ENCODE data around the gene IL2RA.
"Not testable (repeated sequence)": the region's sequence is repeated elsewhere in the genome, so short reads cannot be mapped to it uniquely, and the experiment has no call there.

Gene IL2RA

DNA sequence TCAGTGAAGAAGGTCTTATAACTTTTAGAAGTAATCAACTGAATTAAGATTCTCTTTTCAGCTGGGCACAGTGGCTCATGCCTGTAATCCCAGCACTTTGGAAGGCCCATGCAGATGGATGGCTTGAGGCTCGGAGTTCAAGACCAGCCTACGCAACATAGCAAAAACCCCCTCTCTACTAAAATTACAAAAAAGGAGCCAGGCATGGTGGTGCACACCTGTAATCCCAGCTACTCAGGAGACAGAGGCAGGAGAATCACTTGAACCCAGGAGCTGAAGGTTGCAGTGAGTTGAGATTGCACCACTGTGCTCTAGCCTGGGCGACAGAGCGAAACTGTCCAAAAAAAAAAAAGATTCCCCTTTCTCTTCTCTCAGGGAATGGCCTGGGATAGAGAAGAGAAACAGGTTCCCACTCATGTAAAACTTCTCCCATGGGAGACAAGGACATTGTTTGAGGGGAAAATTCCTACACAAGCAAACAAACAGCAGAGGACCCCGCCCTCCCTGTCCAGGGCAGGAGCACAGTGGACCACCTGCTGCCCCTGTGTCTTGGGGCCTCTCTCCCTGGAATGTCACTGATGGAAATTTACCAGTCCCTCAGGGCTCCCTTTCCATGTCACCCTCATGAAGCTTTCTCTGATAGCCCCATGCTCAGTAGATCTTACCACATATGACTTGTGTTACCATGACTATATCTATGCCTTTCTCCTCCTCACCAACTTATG, 5.6 kb downstream of the IL2RA start:
- no peak for DNase-seq

DNA sequence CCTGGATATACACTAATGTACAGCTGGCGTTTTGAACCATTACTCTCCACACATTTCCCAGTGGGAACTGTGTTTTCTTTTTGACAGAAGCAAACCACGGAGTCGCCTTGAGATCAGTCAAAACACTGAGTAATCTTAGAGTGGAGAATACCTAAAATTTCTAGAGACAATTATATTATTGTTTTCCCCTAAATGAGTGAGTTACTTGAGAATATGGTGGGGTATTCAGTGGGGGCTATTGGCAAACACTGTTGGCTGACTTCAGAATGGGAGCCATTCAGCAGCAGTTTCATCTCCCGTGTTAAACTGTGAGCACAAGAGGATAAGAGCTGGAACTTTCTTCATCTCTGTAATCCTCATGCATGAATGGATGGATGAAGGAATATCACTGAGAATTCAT, 6.2 kb downstream of the IL2RA start:
- DNase-seq: no peak

DNA sequence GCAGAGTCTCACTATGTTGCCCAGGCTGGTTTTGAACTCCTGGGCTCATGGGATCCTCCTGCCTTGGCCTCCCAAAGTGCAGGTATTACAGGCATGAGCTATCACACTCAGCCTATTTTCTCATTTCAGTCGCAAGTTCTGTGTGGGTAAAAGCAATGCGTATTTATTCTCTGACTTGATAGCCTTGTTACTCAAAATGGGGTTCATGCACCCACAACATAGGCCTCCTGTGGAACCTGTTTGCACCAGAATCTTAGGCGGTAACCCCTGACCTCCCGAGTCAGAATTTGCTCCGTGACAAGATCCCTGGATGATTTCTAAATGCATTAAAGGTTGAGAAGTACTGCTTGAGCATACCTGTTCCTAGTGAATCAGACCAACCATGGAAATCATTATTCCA, 7.3 kb downstream of the IL2RA start:
- DNase-seq: no peak

DNA sequence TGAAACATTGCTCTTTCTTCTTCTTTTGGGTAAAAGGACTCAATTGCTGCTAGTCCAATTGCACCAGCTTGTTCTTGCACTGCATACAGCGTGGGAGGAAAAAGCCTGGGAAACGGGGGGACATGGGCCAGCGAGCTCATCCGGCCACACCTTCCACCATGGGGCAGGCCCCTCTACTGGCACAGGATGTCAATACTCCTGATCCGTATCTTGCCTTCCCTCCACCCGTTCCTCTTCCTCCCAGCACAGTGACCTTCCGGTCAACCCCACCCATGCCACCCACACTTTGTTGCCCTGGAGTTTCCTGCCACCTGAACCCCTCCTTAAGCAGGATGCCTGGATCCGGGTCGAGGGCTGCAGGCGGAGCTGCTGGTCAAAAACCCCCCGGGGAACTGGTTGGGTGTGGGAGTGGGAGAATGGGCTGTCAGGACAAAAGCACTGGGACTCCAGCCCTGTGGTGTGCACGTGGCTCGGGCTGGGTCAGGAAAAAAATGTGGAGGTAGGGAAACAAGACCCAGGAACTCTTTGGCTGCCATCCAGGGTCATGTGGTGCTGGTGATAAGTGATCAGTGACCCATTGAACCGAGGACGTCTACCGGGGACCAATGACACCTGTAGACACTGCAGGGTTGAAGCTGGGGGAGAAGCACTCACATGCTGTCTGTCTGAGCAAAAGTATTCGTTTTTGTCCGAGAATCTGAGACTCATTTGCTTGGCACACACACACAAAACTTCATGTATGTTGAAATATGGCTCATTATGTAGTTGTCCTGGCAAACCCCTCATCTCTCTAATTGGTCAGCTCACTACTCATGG, 8.1 kb downstream of the IL2RA start:
- DNase-seq: no peak

DNA sequence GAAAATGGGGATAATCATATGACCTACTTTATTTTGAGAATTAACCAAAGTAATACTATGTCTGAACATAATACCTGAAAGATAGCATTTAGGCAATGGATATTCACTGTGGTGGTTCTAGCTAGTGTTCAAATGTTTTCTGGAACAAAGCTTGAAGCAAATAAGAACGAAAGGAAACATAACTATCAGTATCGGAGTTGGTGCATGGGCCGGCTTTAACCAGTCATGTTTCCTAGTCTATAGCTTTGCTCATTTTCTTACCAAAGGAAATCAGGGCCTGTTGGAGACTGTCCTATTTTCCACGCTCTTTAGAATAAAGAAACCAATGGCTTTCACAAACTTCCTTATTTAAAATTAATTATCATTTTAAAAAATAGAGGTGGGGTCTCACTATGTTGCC, 8.9 kb downstream of the IL2RA start:
- DNase-seq: no peak

DNA sequence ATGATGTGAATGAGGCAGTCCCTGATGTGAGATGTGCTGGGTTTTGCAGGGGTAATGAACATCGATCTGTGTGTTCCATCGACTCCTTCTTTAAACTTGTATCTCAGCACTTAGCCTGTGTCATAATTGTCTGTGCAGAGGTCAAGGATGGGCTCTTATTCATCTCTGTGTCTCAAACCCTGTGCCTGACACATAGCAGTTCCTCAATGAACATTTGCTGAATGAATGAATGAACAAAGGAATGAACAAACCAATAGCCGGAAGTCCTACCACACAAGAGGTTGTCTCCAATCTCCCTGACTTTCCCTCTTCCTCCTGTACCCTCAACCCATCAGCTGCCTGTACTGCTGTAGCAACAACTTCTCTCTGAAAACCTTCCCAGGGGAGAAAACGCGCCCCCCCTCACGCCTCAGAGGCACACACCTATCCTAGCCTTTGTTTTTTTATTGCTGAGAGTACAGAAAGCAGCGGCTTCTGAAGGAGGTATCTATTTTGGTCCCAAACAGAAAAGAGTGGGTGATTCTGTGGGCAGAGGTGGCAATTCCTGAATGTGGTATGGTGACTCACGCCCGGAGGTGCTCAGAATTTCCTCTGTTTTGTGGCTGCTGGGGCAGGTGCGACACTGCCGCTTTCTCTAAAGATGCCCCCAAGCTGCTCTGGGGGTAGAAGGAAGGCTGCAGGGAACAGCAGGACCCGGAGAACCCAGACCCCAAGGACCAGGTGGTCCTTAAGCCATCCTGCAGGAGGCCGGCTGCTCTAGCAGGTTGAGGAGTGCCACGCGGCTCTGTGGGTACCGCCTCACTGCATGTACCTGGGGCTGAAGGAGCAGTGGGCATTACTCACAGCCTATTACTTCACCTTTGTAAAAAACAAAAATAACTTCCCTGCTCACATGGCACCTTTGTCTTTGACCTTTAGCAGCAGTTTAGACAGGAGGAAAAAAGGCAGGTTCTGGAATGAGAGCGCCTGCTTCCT, 9.6 kb downstream of the IL2RA start:
- DNase-seq: no peak

DNA sequence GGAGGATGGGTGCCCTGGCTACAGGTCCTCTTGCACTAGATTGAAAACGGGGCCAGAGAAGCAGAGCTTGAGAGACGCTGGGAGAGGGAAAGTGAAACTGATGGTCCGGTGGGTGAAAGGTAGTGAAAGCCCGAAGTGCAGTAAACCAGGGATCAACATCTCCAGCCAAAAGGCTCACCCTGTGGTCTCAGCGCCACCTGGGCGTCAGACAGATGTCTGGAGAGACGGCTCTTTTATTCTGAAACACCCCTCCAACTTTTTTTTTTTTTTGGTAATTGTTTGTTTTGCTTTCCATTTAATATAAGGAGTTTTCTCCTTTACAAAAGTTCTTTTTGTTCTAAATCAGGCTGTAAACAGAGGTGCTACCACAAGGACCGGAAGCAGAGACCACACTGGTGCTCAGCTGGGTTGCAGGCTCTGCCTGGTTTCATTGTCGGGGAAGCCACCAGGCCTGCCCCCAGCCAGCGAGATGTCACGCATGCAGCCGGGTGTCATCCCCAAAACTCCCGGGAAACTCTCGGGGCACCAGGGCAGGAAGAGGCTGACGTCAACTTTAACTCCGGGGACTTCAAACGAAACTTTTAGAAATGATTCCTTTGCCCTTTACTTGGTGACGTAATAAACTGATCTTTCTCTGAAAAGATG, 11.2 kb downstream of the IL2RA start:
- DNase-seq: no peak

DNA sequence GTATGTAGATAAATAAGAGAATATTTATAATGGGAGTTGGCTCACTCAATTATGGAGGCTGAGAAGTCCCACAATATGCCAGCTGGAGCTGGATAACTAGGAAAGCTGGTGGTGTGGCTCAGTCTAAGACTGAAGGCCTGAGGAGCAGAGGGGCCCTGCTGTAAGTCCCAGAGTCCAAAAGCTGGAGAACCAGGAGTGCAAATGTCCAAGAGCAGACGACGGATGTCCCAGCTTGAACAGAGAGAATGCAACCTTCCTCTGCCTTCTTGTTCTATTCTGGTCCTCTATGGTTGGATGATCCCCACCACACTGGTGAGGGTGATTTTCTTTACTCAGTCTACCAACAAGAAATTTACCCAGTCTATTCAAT, 13.2 kb downstream of the IL2RA start:
- DNase-seq: no peak

DNA sequence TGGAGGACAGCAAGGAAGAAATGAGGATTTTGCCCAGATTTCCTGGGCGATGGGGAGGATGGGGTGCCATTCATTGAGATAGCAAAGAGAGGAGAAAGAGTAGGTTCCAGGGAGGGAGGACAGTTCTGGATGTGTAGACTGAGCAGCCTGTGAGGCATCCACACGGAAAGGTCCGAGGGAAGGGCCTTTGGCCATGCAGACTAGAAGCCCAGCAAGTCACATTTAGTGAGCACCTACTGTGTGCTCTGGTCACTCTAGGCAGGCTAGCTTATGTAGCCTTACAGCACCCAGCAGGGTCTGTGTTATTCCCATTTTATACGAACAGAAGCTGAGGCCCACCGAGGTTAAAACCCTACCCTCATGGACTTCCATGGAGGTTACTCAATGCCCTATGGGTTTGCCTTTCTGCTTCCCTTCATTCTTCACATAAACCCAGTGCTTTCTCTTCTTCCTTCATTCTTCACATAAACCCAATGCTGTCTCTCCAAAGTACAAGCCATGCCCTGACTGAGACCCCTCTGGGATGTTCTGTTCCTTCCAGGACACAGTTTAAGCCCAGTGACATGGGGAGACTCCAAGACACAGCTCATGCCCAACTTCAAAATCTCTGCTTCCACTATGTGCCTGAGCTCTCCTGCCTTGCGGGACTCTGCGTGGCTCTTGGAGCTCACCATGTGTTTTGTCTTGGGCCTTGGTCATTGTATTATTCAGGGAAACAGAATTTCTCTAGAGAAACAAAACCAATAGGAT, 13.7 kb downstream of the IL2RA start:
- DNase-seq: no peak

DNA sequence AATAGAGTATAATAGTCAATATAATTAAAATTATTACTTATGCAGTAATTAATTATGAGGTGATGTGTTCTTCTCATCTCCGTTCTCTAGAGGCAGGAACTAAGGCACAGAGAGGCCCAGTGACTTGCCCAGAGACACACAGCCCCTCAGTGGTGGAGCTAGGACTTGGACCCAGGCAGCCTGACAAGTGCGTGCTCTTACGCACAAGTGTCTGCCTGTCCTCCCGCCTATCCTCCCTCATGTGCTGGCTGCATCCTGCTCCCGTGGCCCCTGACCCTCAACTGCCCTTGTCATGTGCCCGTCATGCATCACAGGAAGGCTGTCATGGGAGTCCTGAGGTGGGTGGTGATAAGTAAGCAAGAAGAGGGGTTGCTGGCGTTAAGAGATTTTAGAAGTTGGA, 14.3 kb downstream of the IL2RA start:
- no peak for DNase-seq

DNA sequence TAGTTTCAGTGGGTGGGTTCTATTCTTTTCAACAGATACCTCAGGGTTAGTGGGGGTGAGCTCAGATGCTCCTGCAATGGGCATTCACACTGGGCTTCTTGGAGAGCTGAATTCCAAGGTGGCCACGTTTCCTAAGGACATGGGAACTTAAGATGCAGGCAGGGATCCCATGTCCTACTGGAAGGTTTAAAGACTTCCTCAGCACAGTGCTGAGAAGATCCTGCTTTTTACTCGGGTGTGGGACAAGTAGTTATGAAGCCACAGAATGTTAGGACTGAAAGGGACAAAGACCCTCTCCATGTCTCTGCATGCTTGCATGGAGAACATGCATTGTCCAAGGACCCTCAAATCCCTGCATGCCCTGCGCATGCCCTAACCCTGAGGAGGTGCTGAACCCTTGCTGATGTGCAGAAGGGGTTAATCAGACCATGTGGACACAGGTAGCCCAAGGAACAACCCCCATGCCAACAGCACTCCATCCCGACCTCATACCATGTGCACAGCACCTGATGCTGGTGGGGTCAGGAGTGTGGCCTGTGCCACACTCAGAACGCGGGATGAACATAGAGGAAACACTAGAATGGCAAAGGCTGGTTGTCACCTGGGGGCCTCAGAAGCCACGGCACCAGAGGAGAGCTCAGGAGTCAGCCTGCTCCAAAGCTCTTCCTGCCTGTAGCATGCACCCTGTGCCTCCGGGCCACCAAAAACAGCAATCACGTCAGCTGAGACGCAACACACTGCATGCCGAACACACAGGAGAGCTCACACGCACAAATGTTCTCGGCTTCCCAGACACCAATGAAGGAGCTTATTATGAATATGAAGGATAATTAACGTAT, 15.2 kb downstream of the IL2RA start:
- no peak for DNase-seq

DNA sequence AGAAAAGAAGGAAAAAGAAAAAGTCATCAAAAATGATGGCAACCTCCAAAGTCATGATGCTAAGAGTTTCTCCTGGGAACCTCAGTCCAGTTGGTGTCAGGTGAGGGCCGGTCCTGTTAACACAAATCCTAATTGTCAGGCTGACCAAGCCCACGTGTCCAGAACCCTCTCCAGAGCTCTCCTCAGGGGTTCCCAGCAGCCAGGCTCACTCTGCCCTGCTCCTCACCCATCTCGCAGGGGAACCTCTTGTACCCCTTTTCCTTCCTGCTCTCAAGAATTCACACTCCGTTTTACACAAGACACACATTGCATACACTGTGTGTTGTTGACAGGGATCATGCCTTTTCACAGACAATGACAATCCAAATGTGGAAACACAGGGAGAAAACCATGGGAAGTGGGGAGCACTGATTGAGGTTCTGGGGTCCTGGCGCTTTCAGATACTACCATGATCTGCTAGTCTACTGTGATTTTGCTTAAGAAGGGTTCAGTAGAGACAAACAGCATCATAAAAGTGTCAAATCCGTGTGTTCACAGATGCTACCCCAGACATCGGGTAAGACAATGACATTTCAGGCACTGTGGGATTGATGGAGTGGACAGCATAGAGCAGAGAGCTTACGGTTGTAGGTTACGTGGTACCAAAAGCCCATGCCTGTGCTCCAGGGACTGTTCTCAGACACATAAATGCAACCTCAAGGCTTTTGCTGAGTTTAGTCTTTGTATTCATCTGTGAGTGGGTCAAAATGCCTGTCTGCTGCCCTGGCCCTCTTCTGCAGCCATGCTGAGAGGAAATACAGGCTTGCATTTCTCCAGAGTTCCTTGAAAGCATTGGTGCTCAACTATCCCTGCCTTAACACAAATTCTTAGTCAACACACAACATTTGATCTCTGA, 16.0 kb downstream of the IL2RA start:
- DNase-seq: no peak

DNA sequence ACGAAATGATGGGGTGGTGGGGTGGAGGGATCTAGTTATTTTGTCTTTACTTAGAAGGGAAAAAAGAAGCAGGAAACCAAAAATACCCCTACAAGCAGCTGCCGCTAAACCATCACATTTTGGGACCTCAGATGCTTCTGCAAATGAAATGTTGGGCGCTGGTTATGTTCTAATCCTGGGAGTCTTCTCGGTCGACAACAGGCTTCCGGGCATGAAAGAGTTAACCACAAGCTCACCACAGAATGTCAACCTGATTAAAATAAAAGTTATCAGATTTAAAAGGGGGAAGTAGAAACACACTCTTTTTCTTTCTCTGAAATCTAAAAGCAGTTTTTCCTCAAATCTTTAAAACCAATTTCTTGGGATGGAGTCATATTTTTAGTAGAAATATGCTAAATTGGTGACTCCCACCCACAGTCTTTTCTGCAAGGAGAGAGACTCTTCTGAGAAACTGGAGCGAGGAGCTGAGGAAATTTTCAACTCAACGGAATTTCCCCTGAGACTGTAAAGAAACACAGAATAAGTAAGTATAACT, 16.8 kb downstream of the IL2RA start:
- no peak for DNase-seq

DNA sequence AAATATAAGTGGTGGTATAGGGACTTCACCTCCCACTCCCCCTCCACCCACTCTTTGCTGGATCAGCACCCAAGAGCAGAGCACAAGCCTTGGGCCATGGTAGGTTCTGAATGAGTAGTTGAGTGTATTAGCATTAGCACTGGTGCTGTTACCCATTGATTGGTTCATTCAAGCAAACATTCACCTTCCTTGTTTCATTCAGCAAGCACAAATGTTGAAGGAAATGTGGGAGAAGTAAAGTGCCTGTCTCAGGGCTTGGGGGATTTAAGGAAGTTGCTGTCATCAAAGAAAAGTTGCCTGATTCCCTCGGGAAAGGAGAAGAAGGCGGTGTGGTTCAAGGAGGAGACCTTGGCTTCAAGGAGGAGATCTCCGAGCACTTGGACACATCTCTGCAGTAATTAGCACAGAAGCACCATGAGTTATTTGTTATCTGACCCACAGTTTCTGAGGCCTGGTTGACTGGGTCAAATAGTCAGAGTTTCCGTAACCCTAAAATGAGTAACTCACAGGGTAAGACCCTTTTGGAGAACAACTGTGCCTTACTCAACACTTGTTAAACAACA, 17.3 kb downstream of the IL2RA start:
- no peak for DNase-seq

DNA sequence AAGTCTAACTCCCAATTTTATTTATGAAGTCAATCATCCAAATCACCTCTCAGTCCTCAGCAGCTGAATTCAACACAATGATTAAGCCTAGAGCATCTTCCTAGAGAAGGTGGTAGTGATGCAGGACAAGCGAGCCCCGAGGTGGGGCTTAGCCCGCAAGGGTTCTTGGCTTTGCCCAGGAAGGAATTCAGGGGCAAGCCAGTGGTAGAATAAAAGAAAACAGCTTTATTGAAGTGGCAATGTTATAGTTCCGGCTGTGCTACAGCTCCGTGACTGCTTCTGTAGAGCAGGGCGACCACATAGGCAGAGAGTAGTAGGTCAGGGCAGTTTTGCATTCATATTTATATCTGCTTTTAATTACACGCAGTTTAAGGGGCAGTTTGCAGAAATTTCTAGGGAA, 18.1 kb downstream of the IL2RA start:
- DNase-seq: no peak

DNA sequence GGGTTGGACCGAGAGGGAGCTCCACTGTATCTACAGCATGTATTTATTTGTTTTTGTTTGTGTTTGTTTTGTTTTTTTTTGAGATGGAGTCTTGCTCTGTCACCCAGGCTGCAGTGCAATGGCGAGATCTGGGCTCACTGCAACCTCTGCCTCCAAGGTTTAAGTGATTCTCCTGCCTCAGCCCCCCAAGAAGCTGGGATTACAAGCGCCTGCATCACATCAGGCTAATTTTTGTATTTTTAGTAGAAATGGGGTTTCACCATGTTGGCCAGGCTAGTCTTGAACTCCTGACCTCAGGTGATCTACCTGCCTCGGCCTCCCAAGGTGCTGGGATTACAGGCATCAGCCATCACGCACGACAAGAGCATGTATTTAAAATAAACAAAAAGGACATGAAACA, 18.8 kb downstream of the IL2RA start:
- not testable (repeated sequence) for DNase-seq

DNA sequence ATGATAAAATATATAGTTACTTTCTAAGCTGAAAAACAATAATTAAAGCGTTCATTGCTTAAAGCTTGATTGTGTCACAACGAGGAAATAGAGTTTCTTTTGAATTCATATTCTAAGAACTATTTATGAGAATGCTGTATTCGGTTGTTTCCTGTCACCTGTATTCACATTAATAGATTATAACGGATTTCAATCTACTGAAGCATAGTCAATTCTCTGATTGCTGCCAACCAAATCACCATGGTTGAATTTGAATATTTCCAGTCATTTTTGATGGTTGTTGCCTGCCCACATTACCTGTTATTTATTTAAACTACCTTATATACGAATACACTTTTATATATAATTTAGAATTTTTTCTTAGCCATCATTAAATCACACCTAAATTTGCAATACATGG, 22.0 kb downstream of the IL2RA start:
- no peak for DNase-seq

DNA sequence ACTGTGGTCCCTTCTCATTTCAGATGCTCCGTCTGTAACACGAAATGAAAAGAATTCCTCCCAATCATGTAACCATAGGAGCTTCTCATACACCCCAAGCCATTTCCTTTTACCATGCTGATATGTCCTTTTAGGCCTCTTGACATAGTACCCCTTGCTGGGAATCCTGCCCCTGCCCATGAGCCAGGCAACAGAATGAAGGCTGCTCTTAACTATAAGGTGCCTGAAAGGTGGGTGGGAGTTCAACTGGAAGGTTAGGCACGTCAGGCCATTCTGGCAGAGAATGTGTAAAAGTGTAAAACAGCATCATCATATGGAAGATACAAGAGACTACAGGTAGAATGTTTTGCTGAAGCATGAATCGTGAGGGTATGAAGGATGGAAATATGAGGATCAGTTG, 22.5 kb downstream of the IL2RA start:
- DNase-seq: no peak

DNA sequence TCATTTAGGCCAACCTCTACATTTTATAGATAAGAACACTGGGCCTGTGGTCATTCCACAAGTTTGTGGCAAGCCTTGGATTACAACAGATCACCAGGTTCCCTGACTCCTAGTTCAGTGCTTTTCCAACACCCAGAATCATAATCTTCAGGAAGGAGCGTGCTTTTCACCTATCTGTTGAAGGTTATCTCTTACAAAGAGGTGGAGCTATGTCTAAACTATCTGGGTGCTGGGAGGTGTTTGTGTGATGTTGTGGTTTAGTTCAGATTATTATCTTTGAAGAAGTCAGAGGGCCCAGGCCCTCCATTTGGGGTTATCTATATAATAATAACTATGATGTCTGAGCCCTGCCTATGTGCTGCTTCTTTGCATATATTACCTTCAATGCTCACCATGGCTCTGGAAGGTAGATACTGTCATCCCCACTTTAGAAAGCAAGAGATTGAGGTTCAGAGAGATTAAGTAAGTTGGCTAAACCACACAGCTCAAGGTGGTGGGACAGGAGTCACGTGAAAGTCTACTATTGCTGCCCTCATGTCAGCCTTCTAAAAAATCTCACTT, 24.0 kb downstream of the IL2RA start:
- DNase-seq: no peak

All from NCI-H345 (cell line).